Measurements from ENCODE around the gene ARID1B.

Gene ARID1B

DNA sequence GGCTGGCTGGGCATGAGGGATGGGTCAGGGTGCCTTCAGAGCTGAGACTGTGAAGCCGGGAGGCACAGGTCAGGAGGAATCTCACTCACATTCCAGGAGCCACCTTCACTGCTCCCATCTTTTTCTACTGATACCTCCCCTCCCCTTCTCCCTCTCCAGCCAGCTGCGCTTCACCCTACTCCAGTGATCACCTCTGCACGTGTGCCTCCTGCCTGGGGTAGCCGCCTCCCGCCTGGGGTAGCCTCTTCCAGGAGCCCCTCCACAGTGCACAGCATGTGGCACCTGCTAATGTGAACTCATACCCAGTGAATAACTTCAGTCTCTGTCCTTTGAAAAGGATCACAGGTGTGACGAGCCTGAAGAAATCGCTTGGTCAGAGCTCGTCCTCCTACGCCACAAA lies 313.6 kb downstream of the ARID1B start:
- DNase-seq: no peak

DNA sequence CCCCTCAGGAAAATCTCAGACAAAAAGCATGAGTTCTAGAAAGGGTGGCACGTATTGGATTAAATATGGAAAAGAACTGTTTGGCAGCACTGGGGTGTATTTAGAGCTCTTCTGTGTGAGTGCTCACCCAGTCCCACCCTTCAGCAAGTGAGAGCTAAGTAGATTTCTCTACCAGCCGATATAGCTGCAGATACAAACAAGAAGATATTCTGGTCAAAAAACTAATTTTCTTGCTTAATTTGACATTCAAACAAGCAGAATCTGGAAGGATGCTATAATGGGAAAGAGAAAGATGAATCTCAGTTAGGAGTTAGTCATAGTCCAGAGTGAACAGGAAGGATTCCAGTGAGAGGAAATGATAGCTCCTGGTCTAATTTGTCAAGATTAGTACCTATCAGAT lies 314.1 kb downstream of the ARID1B start:
- DNase-seq: no peak

DNA sequence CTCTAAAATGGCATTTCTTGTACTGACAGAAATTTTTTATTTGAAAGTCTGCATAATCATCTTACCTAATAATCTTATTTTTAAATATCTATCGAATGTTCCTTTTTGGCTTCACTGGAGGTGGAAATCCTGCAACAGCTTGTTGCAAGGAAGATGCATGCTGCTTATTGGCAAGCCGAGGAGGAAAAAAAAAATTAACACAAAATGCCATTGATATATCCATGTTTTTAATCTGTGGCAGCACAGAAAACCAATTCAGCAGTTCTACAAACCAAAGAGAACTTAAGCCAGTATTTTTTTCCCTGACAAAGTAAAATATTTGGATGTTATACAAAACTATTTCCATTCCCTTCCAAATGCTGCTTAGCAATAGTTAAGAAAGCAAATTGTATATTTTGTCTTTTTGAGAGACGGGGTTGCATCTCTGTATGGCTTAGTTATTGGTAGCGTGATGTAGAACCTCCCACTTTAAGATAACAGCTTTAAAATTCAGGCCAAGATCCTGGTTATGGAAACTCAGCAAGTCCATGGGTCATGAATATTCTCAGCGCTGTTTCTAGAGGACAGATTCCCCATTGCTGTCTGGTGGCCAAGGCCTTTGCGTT lies 314.8 kb downstream of the ARID1B start:
- DNase-seq: no peak

DNA sequence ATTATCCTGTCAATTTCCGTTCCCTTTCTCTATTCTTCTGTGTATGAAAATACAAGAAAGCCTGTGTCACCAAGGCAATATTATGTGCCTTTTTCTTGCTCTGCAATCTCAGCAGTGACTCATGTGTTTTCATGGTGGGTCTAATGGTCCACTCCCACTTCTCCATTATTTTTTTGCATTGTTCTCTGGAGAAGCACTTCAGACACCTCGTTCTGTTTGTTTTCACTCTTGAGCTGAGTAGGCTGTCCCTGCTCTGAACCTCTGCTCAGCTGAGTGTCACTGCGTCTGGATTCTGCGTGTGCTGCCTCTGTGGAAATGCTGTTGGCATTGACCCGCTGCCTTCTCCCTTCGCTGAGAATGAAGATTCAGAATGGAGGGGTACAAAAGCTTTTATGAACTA lies 315.6 kb downstream of the ARID1B start:
- no peak for DNase-seq

DNA sequence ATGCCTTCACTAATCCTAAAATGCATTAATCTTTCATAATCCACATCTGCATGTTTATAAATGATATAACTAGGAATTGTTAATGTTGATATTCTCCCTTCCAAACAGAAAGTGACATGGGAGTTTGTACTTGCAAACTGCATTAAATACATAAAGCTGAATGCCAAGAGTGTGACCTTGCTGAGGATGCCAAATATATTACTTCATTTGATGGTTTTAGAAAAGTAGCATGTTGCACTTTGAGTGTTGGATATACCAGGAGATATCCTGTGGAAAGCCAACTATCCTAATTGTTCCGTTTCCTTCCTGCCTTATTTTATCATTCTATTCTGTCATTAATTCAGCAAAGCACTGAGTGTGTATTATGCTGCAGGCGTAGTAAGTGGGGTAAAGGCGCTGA lies 316.4 kb downstream of the ARID1B start:
- DNase-seq: no peak

DNA sequence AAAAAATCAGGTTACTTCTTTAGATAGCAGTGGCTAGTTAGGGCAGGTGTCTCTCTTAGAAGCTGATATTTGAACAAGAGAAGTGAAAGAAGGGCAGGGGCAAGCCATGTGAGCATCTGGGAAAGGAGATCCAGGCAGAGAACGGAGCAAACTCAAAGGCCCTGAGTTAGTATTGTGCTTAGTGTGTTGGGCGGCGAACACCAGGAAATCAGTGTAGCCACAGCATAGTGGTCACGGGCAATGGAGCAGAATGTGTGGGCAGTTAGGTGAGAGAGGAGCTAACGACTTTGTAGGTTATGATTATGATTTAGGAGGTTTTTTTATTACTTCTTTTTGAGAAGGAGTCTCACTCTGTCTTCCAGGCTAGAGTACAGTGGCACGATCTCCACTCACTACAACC lies 316.9 kb downstream of the ARID1B start:
- no peak for DNase-seq

DNA sequence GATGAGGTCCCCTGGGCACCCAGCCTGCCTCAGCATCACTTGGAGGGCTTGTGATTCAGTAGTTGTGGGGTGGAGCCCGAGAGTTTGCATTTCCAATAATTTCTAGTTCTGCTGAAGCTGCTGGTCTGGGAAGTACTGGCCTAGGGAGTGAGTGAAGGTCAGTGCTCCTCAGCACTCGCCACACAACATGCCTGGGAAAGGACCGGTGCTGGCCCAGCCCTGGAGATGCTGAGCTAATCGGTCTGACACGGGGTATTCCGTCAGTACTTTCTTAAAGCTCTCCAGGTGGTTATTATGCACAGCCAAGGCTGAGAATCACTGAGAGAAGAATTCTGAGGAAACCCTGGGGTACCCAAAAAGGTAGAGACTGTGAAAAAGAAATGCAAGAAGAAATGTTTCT lies 317.9 kb downstream of the ARID1B start:
- DNase-seq: no peak

DNA sequence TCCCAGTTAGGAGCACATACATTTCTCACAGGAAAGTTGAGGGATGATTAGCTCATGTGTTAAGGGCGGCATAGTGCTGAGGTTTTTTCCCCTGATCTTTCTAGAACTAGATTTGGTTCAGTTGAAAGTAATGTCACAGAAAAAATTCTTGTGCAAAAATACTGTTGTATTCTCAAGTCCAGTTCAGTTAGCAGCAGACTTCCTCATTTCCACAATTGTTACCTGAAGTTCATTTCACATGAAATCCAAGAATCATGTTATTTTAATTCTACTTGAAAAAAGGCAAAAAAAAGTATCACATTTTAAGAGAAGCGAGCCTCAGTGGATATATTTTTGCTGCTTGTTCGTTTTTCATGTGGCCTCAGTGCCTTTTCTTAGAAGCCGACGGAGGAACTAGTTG lies 318.4 kb downstream of the ARID1B start:
- DNase-seq: no peak

DNA sequence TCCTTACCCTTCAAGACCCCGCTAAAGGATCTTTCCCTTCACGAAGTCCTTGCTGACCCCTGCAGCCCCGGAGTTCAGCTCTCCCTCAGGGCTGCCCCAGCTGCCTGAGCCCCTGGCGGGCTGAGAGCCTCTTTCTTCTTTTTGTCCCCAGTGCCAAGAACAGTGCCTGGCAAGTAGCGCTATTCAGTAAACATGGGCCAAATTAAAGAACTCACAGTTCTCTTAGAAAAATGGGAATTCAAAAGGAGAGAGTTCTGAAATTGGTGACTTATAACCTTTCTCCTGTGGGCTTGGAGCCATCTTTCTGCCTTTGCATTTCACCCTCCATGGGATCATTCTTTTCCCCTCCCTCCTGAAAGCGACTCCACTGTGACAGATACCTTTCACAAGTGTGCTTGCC lies 318.9 kb downstream of the ARID1B start:
- no peak for DNase-seq

DNA sequence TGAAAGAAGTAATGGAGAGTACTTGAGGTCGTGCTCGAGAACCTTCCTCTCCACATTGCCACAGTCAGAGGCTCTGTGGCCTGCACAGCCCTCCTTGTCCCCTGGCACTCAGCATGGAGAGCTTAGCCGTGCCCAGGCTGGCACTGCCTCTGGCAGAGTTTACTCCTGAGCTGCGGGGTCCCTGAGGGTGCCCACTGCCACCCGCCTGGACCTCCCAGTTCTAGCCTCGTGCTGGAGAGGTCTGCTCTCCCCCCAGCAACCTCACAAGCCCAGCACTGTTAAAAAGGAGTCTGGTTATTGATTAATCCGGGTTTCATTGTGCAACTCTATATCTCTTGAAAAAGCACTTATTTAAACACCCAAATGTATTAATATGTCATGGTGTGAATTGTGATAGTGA lies 319.3 kb downstream of the ARID1B start:
- no peak for DNase-seq

DNA sequence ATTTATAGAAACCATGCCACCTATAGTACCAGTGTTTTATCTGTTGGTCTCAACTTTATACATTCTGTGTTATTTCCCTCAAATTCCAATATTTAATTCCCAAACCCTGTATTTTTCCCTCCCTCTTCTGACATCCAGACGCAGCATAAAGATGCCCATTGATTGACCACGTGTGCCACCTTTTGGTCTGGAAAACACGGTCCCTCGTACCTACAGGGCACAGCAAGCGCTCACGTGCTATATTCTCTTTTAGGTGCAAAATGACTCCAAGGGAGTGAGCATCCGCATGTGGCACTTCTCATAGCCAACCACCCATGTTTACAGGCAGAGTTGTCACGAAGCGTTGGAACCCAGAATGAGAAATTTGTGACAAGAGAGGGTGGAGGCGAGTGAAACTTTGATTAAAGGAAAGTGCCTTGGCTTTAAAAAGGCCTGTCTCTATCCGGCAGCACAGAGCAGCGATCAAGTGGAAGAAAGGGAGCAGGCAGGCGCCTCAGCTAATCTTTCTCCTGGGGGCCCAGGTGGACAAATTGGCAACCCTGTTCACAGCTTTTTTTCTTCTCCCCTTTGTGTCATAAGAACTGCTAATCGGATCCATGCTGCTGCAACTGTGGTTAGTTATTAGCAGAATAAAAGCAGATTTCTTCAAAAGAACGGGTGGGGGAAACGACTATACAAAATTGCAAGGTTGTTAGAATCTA lies 320.2 kb downstream of the ARID1B start:
- no peak for DNase-seq

DNA sequence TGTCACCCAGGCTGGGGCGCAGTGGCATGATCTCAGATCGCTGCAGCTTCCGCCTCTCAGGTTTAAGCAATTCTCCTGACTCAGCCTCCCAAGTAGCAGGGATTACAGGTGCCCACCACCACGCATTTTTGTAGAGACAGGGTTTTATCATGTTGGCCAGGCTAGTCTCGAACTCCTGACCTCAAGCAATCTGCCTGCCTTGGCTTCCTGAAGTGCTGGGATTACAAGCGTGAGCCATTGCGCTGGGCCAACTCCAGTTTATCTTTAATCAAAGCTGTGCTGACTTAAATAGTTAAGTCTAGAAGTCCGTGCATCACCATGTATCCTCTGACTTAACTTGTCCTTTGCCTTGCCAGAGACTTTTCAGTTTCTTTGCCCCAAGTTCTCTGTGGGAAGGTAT lies 321.8 kb downstream of the ARID1B start:
- DNase-seq: no peak

DNA sequence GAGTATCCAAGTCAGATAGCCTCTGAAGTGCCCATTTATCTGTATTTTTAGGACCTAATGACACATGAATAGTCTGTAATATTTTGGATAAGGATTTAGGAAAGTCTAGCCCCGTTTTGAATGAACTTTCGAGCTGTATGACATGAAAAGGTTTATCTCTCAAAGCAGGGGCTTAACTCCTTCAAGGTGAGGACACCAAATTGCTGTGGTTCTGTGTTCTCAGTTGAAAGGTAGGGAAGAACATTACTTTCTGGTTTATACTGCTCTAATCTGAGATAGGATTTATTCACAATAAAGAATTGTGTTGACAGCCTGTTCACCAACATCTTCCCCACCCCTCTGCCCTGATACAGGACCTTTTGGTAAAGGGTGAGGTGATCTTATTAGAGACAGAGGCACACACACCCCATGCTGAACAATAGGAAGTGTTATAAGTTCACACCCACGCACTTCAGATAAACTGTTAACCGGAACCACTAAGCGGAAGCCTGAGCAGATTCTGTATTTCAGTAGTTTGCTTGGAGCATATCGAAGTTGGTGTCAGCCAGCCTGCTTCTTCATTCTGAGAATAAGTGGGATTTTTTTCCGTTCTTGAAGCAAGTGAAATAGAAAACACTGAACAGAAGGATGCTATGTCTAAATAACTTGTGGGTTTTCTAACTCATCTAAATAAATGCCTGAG lies 322.9 kb downstream of the ARID1B start:
- DNase-seq: peak; percentile 53

DNA sequence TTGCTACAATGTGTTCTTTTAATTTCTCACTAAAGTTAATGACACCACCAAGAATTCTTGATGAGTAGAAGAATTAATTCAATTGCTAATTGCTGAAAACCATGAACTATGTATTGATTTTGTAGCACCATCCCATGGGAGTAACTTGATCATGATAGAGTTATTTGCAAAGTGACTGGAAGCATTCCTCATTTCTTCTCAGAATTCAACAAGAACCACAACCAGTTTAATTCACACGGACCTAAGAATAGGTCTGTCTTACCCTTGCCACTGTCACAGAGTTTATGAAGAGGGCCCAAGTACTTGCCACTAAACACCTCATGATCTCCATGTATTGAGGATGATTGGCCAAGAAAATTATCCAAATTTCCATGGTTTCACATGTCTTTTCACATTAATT lies 324.0 kb downstream of the ARID1B start:
- DNase-seq: no peak

DNA sequence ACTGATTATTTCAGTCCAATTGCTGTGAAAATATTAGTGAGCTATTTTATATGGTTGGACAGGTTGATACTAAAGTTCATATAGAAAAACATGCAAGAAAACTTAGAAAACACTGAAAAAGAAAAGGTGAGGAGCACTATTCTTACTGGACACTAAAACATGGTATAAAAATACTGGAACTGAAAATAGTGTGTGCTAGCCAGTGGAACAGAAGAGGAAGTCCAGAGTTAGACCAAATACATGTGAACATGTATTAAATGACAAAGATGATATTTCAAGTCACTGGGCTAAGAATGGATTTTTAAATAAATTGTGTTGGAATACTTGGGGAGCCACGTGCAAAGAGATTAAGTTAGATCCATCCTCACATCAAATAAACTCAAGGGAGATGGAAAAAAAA lies 327.6 kb downstream of the ARID1B start:
- DNase-seq: no peak

DNA sequence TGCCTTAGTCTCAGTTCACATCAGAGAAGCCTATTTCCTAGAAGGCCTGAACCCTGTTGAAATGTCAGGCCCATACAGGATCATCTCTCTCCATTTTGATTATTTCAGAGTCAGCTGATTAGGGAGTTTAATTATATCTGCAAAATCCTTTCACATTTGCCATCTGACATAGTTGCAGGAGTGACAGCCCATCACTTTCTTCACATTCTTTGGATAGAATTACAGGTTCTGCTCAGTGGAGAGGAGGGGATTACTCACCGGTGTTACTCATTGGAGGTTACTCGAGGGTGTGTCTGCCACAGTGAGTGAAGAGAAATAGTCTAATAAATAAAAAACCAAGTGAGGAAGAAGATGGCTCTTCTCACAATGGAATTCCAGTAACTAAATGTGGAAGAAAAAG lies 329.3 kb downstream of the ARID1B start:
- no peak for DNase-seq

DNA sequence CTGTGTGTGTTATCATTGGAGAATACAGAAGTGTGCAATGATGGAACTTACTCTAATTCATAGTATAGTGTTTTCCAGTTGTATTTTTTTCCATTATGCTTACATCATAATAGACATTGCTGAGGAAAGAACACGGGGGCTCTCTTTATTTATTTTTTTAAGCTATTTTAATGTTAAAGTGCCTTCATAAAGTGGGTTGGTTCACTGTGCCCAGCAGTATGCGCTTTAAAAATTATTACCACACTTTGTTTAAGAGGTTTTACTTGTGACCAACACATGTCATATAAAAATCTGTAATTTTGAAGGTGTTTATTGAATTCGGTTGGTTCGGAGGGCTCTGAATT lies 330.4 kb downstream of the ARID1B start:
- DNase-seq: no peak

DNA sequence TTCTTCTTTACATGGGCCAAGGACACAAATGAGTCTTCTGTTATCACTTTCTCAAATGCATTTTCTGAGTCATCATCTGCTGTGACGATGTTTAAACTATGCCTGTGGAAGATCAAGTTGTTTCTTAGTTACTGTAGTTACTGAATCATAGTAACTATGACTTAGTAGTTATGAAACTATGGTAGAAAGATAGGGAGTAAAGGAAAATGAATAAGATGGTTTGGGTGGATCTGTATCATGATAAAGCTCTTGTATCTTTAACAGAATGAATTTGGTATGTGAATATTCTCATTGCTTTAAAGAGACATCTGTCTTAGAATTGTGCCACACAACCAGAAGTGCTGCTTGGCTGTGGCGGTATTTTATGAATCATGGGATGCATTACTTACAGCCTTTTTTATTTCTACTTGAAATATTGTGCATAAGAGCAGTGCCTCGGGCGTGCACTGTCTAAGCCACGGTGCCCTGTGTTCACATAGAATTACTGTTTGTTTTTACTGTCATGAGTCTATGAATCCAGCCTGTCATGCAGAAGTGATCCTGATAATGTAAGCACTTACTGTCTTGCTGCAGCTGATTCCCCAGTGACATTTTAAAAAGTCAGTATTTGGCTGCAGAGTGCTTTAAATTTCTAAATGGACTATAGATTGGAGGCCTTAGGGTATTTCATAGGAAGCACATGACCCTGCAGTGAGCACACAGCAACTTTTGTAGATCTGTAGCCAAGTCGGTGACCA lies 330.9 kb downstream of the ARID1B start:
- peak; percentile 36 for DNase-seq

DNA sequence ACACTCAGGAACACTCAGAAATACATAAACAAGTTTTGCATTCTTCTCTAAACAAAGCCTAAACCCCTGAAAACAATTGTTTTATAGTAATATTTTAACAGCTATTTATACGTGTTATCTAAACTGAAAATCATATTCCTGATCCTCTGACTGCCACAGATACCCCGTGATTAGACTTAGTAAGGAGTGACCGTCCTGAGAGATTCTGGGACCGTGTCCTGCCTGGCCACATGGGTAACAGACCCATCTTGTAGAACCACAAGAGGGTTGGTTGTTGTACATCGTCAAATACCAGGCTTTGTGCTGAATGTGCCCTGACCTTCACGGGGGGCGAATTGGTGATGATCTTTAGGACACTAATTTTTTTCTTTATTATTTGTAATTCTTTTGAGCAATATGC lies 331.7 kb downstream of the ARID1B start:
- DNase-seq: no peak

DNA sequence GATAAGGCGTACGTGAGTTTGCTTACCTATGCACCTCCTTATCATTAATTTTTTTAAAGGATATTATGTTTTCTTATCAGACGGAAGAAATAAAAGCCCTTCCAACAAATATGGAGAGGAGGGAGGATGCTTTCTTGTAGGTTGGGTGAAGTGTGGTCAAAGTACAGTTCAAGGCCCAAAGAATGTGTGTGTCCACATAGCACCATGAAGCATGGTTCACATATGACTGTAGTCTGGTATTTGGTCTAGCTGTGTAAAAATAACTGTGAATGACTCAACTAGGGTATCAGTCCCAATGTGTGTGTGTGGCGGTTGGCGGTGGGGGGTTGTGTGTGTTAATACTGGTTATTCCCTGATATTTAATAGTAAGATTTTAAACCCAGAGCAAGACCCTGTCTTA lies 333.4 kb downstream of the ARID1B start:
- no peak for DNase-seq

DNA sequence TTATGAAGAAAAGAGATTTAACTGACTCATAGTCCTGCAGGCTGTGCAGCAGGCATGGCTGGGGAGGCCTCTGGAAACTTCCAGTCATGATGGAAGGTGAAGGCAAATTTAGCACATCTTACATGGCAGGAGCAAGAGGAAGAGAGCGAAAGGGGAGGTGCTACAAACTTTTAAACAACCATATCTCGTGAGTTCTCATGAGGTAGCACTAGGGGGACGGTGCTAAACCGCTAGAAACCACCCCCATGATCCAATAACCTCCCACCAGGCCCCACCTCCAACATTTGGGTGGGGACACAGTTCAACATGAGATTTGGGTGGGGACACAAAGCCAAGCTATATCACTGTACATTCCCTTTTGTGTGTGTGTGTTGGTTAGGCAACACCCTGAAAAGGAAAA lies 336.2 kb downstream of the ARID1B start:
- DNase-seq: no peak

DNA sequence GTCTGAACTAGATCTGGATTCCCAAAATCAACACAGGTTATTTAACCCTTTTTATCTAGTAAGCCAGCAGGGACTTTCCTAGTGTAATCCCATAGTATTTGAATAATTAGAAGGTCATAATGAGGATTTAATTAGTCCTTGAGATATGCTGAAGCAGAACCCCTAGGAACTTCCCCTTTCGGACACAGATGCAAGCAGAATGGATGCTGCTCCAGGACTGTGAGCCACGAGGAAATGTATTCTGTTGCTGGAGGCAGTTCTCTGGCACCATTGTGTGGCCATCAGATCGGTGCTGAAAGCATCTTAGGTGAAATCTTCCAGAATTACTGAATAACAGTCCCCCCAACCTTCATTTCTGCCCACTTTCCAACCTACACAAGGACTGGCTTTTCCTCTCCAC lies 339.2 kb downstream of the ARID1B start:
- DNase-seq: no peak

DNA sequence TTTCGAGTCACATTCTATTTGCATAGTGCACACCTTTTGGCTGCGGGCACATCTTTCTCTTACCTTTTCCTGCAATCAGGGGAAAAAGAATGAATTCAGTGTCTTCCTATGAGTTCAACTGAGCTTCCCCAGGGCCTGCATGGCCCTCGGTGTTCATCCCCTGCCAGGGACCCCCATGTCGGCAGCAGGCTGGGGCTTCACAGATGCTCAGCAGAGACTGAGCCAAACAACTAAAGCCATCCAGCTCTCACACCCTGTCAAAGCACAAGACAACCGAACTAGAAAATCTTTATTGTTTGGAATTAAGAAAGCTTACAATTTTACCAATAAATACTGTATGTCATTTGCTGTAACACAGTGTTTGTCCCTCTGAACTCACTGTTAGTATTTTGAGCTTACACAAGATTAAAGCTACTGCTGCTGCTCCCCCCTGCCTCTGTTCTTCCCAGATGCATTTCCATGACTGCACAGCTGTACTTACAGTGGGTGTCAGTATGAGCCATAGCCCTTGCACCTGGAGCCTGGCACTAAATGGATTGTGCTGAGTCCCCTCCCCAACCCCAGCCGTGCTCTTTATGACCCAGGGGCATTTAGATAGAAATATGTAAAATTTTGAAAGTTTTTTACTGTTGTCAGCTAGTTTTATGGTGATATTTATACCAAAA lies 340.4 kb downstream of the ARID1B start:
- DNase-seq: no peak
